HEK293 (cell line): ENCODE measurements around the gene WDR70.
"Not testable (repeated sequence)": the region's sequence is repeated elsewhere in the genome, so short reads cannot be mapped to it uniquely, and the experiment has no call there.

Source experiments
- CTCF ChIA-PET: fragments of 350-600 bp; formaldehyde crosslinking; extraction: SDS; loops from one replicate; lab custom pipeline; 2021; ENCODE audit warnings: antibody characterized with exemption; lab: Yijun Ruan, JAX
- POLR2A ChIA-PET: fragments of 300-600 bp; formaldehyde crosslinking; extraction: SDS; loops from one replicate; lab custom pipeline; 2020; ENCODE audit warnings: antibody characterized with exemption, inconsistent platforms; lab: Yijun Ruan, JAX
- H3K27ac ChIP-seq: fragments of 200-500 bp; sonication (Bioruptor generic); 2 replicates; pipeline ENCODE4 v1.5.1; 2014; ENCODE audit warnings: low read depth, low read length, control low read depth, inconsistent platforms; ENCODE audit errors: extremely low read depth
- H3K36me3 ChIP-seq, 2 experiments: fragments of 200-500 bp in 1 of 2; sonication (Bioruptor generic) in 1 of 2; 1 replicate in 1 of 2; 2 replicates in 1 of 2; pipeline ENCODE4 v1.5.1; 2014 to 2017; ENCODE audit warnings: inconsistent platforms in 2 of 2, low read length in 2 of 2; ENCODE audit not compliant: control insufficient read depth in 2 of 2, insufficient read depth in 1 of 2
- H3K4me1 ChIP-seq: fragments of 200-500 bp; sonication (Bioruptor generic); 2 replicates; pipeline ENCODE4 v1.5.1; 2014; ENCODE audit warnings: mild to moderate bottlenecking, low read length, inconsistent platforms; ENCODE audit not compliant: control insufficient read depth, insufficient read depth
- H3K4me3 ChIP-seq: 2 replicates; pipeline ENCODE4 v1.5.1; 2011; ENCODE audit warnings: low read depth, mild to moderate bottlenecking, control low read depth, low read length, moderate library complexity
- H3K9me3 ChIP-seq: fragments of 200-500 bp; sonication (Bioruptor generic); 2 replicates; pipeline ENCODE4 v1.5.1; 2014; ENCODE audit warnings: low read depth, low read length, inconsistent platforms; ENCODE audit not compliant: control insufficient read depth, insufficient read depth
- GLIS1 ChIP-seq: fragments of 450-650 bp; formaldehyde crosslinking; IDR thresholded peaks from 2 replicates; pipeline ENCODE4 v1.5.1; 2016; ENCODE audit warnings: missing biosample characterization, missing genetic modification characterization
- KLF10 ChIP-seq: fragments of 450-650 bp; IDR thresholded peaks from 2 replicates; pipeline ENCODE4 v1.5.1; 2018; ENCODE audit warnings: missing biosample characterization, mild to moderate bottlenecking, missing genetic modification characterization
- MEIS1 ChIP-seq: sonication (generic); formaldehyde crosslinking; IDR thresholded peaks from 2 replicates; pipeline ENCODE4 v1.8.1; 2022; ENCODE audit warnings: missing genetic modification reagents, mild to moderate bottlenecking, borderline replicate concordance
- REPIN1 ChIP-seq: fragments of 450-650 bp; formaldehyde crosslinking; IDR thresholded peaks from 2 replicates; pipeline ENCODE4 v1.5.1; 2017; ENCODE audit warnings: missing biosample characterization, missing genetic modification characterization, low read depth
- SCRT1 ChIP-seq: fragments of 450-650 bp; formaldehyde crosslinking; IDR thresholded peaks from 2 replicates; pipeline ENCODE4 v1.5.1; 2016; ENCODE audit warnings: missing biosample characterization, missing genetic modification characterization, borderline replicate concordance
- SP3 ChIP-seq: fragments of 450-650 bp; formaldehyde crosslinking; IDR thresholded peaks from 2 replicates; pipeline ENCODE4 v1.5.1; 2016; ENCODE audit warnings: missing biosample characterization, missing genetic modification characterization
- ZEB2 ChIP-seq: fragments of 450-650 bp; formaldehyde crosslinking; IDR thresholded peaks from 2 replicates; pipeline ENCODE4 v1.5.1; 2016; ENCODE audit warnings: missing biosample characterization, missing genetic modification characterization
- ZNF114 ChIP-seq: fragments of 450-650 bp; formaldehyde crosslinking; IDR thresholded peaks from 2 replicates; pipeline ENCODE4 v1.5.0; 2017; ENCODE audit warnings: missing biosample characterization, missing genetic modification characterization
- ZNF2 ChIP-seq: fragments of 450-650 bp; formaldehyde crosslinking; IDR thresholded peaks from 2 replicates; pipeline ENCODE4 v1.5.1; 2016; ENCODE audit warnings: missing biosample characterization, missing genetic modification characterization
- ZNF221 ChIP-seq: fragments of 450-650 bp; formaldehyde crosslinking; IDR thresholded peaks from 2 replicates; pipeline ENCODE4 v1.5.1; 2017; ENCODE audit warnings: missing biosample characterization, missing genetic modification characterization, borderline replicate concordance
- ZNF248 ChIP-seq: fragments of 450-650 bp; formaldehyde crosslinking; IDR thresholded peaks from 2 replicates; pipeline ENCODE4 v1.5.1; 2017; ENCODE audit warnings: missing biosample characterization, missing genetic modification characterization
- ZNF501 ChIP-seq: fragments of 450-650 bp; formaldehyde crosslinking; IDR thresholded peaks from 2 replicates; pipeline ENCODE4 v1.5.1; 2016; ENCODE audit warnings: missing biosample characterization, missing genetic modification characterization
- ZNF548 ChIP-seq: fragments of 450-650 bp; formaldehyde crosslinking; IDR thresholded peaks from 2 replicates; pipeline ENCODE4 v1.5.1; 2016; ENCODE audit warnings: missing biosample characterization, missing genetic modification characterization
- ZNF561 ChIP-seq: fragments of 450-650 bp; IDR thresholded peaks from 2 replicates; pipeline ENCODE4 v1.5.1; 2018; ENCODE audit warnings: missing biosample characterization, missing genetic modification characterization, borderline replicate concordance
- ZNF629 ChIP-seq: fragments of 450-650 bp; formaldehyde crosslinking; IDR thresholded peaks from 2 replicates; pipeline ENCODE4 v1.5.1; 2017; ENCODE audit warnings: missing biosample characterization, missing genetic modification characterization
- ZNF660 ChIP-seq: fragments of 450-650 bp; IDR thresholded peaks from 2 replicates; pipeline ENCODE4 v1.5.1; 2018; ENCODE audit warnings: missing biosample characterization, mild to moderate bottlenecking, missing genetic modification characterization
- TF ChIP-seq, protein P1 (sequence below): fragments of 450-650 bp; formaldehyde crosslinking; conservative IDR thresholded peaks from 2 replicates; pipeline ENCODE4 v1.5.1; 2016; ENCODE audit warnings: low read depth, missing biosample characterization, missing genetic modification characterization
- TF ChIP-seq, protein P2 (sequence below): fragments of 450-650 bp; formaldehyde crosslinking; IDR thresholded peaks from 2 replicates; pipeline ENCODE4 v1.5.1; 2017; ENCODE audit warnings: missing biosample characterization, missing genetic modification characterization
- TF ChIP-seq, protein P3 (sequence below): sonication (generic); formaldehyde crosslinking; IDR thresholded peaks from 2 replicates; pipeline ENCODE4 v1.8.1; 2022; ENCODE audit warnings: mild to moderate bottlenecking, moderate library complexity, missing genetic modification reagents

WDR70 gene

DNA sequence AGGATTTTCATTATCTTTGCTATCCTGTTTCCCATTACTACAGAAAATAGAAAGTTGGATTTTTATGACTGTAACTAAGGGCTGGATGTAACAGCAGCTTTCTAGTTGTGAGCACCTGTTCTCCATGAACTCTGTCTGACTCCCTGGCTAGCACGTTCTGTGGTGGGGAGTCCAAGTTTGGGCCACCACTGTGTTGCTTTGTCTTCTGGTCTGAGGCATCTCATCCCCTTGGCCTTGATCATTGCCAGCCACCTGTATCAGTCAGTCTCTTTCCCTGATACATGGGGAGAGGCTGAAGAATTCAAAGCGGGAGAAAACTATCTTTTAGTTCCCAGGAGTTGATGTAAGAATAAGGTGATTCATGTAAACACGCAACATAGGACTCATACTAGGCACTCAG, 33.4 kb downstream of the WDR70 start:
- no peak overlapping the region for H3K4me3 ChIP-seq
- H3K9me3 ChIP-seq, result no peaks in the 10 kb centered on the region
- TF ChIP-seq ZNF248 (tag by site-specific recombination) (no peak), ZEB2 (no peak), GLIS1 (tag by site-specific recombination) (no peak), ZNF221 (tag by site-specific recombination) (no peak), ZNF114 (tag by site-specific recombination) (no peak), MEIS1 (CRISPR knock-in tag) (no peak), KLF10 (tag by site-specific recombination) (no peak), SP3 (tag by site-specific recombination) (no peak)
- TF ChIP-seq, protein P1, sequence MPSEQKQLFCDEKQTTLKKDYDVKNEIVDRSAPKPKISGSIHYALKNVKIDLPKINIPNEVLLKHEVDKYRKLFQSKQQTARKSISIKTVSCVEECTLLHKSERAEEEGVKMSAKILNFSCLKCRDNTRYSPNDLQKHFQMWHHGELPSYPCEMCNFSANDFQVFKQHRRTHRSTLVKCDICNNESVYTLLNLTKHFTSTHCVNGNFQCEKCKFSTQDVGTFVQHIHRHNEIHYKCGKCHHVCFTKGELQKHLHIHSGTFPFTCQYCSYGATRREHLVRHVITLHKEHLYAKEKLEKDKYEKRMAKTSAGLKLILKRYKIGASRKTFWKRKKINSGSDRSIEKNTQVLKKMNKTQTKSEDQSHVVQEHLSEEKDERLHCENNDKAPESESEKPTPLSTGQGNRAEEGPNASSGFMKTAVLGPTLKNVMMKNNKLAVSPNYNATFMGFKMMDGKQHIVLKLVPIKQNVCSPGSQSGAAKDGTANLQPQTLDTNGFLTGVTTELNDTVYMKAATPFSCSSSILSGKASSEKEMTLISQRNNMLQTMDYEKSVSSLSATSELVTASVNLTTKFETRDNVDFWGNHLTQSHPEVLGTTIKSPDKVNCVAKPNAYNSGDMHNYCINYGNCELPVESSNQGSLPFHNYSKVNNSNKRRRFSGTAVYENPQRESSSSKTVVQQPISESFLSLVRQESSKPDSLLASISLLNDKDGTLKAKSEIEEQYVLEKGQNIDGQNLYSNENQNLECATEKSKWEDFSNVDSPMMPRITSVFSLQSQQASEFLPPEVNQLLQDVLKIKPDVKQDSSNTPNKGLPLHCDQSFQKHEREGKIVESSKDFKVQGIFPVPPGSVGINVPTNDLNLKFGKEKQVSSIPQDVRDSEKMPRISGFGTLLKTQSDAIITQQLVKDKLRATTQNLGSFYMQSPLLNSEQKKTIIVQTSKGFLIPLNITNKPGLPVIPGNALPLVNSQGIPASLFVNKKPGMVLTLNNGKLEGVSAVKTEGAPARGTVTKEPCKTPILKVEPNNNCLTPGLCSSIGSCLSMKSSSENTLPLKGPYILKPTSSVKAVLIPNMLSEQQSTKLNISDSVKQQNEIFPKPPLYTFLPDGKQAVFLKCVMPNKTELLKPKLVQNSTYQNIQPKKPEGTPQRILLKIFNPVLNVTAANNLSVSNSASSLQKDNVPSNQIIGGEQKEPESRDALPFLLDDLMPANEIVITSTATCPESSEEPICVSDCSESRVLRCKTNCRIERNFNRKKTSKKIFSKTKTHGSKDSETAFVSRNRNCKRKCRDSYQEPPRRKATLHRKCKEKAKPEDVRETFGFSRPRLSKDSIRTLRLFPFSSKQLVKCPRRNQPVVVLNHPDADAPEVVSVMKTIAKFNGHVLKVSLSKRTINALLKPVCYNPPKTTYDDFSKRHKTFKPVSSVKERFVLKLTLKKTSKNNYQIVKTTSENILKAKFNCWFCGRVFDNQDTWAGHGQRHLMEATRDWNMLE, result no peak
- TF ChIP-seq, protein P2, sequence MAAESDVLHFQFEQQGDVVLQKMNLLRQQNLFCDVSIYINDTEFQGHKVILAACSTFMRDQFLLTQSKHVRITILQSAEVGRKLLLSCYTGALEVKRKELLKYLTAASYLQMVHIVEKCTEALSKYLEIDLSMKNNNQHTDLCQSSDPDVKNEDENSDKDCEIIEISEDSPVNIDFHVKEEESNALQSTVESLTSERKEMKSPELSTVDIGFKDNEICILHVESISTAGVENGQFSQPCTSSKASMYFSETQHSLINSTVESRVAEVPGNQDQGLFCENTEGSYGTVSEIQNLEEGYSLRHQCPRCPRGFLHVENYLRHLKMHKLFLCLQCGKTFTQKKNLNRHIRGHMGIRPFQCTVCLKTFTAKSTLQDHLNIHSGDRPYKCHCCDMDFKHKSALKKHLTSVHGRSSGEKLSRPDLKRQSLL (tag by site-specific recombination), result no peak
- TF ChIP-seq, protein P3, sequence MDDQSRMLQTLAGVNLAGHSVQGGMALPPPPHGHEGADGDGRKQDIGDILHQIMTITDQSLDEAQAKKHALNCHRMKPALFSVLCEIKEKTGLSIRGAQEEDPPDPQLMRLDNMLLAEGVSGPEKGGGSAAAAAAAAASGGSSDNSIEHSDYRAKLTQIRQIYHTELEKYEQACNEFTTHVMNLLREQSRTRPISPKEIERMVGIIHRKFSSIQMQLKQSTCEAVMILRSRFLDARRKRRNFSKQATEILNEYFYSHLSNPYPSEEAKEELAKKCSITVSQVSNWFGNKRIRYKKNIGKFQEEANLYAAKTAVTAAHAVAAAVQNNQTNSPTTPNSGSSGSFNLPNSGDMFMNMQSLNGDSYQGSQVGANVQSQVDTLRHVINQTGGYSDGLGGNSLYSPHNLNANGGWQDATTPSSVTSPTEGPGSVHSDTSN (CRISPR knock-in tag), result no peak
- H3K36me3 ChIP-seq, result peaks cover 6 to 32% of the 10 kb centered on the region in 2 experiments; a peak in 2 of 3 replicates
- no peak overlapping the region for H3K27ac ChIP-seq
- ChIA-PET CTCF (interaction anchor here (0.7 to 4.4 kb wide), 41 partner anchors 8 to 1024 kb away, joined by 3 to 49 read pairs (median 4); partner anchors contain the start of gene NUP155), POLR2A (interaction anchor here (1.0 kb wide), 1 partner anchor 34 kb away, joined by 4 read pairs; the partner anchor contains the start of gene WDR70)
- no peaks in the 10 kb centered on the region for H3K4me1 ChIP-seq

DNA sequence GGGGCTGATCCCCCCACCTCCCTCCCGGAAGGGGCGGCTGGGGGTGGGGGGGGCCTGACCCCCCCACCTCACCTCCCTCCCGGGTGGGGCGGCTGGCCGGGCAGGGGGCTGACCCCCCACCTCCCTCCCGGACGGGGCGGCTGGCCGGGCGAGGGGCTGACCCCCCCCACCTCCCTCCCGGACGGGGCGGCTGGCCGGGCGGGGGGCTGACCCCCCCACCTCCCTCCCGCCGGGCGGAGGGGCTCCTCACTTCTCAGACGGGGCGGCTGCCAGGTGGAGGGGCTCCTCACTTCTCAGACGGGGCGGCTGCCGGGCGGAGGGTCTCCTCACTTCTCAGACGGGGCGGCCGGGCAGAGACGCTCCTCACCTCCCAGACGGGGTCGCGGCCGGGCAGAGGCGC, 36.3 kb downstream of the WDR70 start:
- H3K9me3 ChIP-seq, CTCF ChIA-PET, POLR2A ChIA-PET: not testable (repeated sequence)

DNA sequence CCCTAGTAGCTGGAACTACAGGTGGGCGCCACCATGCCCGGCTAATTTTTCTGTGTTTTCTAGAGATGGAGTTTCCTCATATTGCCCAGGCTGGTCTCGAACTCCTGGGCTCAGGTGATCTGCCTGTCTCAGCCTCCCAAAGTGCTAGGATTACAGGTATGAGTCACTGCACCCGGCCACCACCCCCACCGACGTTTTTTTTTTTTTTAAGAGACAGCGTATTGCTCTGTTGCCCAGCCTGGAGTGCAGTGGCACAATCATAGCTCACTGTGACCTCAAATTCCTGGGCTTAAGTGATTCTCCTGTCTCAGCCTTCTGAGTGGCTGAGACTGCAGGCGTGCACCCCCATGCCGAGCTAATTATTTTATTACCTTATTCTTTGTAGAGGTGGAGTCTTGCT, 38.2 kb downstream of the WDR70 start:
- peaks cover 3 to 27% of the 10 kb centered on the region in 2 experiments; a peak in 2 of 3 replicates for H3K36me3 ChIP-seq
- H3K9me3 ChIP-seq, result no peaks in the 10 kb centered on the region
- TF ChIP-seq GLIS1 (tag by site-specific recombination) (peak; percentile 70), REPIN1 (tag by site-specific recombination) (no peak), ZNF2 (tag by site-specific recombination) (0 out of 2 replicates have a peak, but pooled peaks have one; percentile 30), ZNF660 (tag by site-specific recombination) (no peak), ZNF629 (tag by site-specific recombination) (peak; percentile 19; the same call in 1 of the 2 replicates), ZNF501 (no peak), ZNF114 (tag by site-specific recombination) (no peak), ZNF548 (tag by site-specific recombination) (no peak), SCRT1 (tag by site-specific recombination) (0 out of 2 replicates have a peak, but pooled peaks have one; percentile 11), ZNF561 (no peak)
- no peaks in the 10 kb centered on the region for H3K4me1 ChIP-seq
- H3K27ac ChIP-seq, result no peak overlapping the region
- POLR2A ChIA-PET, result interaction anchor here (0.6 kb wide), 3 partner anchors 142 to 704 kb away, joined by 3 to 4 read pairs (median 3); no protein-coding TSS in a partner anchor
- H3K4me3 ChIP-seq, result no peak overlapping the region
- CTCF ChIA-PET, result interaction anchor here (0.6 to 1.3 kb wide), 2 partner anchors 772 to 776 kb away, joined by 3 to 5 read pairs; no protein-coding TSS in a partner anchor

More for the DNA sequence above, 36.3 kb downstream of the WDR70 start:
- peaks cover 3 to 28% of the 10 kb centered on the region in 2 experiments; a peak in 2 of 3 replicates for H3K36me3 ChIP-seq
- H3K4me1 ChIP-seq, H3K27ac ChIP-seq, H3K4me3 ChIP-seq: not testable (repeated sequence)
